GM19395 (cell line): ENCODE measurements around the gene SETBP1.

ENCODE experiments used
- ATAC-seq: cut with Tn5 transposase; IDR thresholded peaks from one replicate; pipeline ENCODE4 v1.9.1; 2021; ENCODE audit warnings: mild to moderate bottlenecking, moderate library complexity; ENCODE audit not compliant: unreplicated experiment

SETBP1 gene

GRCh38 chr18:44758861-44759631 lies 78.4 kb downstream of the SETBP1 start:
- peak; percentile 95 for ATAC-seq

DNA sequence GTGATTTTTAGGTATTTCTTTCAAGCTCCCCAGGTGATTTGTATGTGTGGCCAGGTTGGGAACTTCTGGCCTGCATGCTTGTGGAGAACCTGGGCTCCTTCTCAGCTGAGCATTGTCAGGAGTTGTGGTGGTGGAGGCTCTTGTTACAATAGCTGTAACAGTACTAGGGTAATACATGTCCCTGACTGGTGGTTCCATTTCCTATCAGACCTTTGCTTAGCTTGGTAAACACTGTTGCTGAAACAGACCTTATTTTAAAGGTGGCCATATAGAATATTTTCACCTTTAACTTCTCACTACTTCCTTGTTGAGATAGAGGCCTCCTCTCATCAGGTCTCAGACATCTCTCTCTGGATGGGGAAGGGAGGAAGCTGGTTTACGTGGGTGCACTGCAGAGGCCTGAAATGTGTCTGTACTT lies 79.2 kb downstream of the SETBP1 start:
- peak; percentile 69 for ATAC-seq

- ATAC-seq, result no peak
Observed at GRCh38 chr18:44761812-44762211, 81.1 kb downstream of the SETBP1 start.

DNA sequence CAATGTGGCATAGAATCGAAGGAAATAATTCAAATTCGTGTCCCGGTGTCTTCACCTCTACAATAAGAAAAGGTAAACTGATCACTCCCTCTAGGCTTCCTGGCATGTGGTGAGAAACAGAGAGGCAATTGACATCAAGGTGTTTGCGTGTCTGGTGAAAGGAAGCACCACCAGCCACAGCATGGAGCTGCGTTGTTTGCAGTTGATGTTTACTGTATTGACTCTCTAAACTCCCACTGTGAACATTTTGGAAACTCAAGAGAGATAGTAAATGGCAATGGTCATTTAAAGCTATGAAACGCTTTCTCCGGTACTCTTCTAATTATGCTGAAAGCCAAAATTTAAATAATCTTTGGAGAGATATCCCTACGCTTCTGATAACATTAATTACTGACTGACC lies 82.6 kb downstream of the SETBP1 start:
- no peak for ATAC-seq

- ATAC-seq, result no peak
Observed at GRCh38 chr18:44764863-44765262, 84.2 kb downstream of the SETBP1 start.

DNA sequence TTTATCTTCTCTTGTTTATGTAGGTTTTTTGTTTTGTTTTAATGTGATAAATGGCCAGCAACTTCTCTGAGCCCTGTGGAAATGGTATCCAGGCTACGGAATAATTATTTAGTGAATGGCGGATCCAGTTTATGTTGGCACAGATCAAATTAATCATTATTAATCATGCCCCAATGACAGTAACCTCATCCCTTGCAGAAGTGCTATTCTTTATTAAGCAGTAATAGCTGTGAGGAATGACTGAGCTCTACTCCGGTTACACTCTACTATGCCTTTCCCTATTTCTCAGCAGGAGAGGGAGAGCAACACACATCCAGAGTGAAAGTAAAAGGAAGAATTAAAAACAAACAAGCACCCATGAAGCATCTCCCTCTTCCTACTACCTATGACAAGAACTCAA lies 84.8 kb downstream of the SETBP1 start:
- ATAC-seq, result no peak

GRCh38 chr18:44766450-44766849 lies 85.8 kb downstream of the SETBP1 start:
- no peak for ATAC-seq

DNA sequence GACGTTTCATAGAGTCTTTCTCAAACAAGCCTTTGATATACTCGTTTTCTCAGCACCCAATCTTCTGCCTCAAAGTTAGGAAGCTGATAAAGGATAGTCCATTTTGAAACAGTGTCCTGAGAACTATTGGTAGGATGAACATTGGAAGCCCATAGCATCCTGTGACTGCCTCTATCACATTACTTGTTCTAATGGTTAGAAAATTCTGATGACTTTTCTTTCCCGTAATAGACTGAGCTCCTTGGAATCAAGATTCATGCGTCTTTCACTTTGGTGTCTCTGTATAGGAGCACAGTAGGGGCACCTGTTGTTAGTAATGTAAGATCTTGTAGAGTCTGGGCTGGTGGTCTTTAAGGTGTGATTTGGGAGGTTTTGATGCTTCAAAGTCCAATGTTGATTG lies 87.1 kb downstream of the SETBP1 start:
- ATAC-seq, result no peak

DNA sequence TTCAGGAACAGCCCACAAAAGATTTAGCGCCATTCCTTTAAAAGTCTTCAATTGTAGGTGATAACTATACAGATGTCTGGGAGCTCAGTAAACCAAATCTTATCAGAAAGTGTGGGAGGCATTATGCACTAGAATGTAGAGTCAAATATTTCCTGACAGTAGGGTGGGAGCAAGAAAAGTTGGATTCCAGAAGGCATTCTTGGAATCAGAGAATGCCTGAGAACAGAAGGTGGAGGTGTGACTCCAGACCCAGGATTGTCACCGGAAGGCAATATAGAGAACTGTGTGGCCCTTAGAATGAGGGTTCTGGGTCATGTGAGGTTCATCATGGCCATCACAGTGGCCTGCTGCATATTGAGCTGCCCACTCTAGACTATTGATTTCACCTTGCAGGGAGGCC lies 90.0 kb downstream of the SETBP1 start:
- no peak for ATAC-seq

GRCh38 chr18:44771572-44771955 lies 90.9 kb downstream of the SETBP1 start:
- no peak for ATAC-seq

DNA sequence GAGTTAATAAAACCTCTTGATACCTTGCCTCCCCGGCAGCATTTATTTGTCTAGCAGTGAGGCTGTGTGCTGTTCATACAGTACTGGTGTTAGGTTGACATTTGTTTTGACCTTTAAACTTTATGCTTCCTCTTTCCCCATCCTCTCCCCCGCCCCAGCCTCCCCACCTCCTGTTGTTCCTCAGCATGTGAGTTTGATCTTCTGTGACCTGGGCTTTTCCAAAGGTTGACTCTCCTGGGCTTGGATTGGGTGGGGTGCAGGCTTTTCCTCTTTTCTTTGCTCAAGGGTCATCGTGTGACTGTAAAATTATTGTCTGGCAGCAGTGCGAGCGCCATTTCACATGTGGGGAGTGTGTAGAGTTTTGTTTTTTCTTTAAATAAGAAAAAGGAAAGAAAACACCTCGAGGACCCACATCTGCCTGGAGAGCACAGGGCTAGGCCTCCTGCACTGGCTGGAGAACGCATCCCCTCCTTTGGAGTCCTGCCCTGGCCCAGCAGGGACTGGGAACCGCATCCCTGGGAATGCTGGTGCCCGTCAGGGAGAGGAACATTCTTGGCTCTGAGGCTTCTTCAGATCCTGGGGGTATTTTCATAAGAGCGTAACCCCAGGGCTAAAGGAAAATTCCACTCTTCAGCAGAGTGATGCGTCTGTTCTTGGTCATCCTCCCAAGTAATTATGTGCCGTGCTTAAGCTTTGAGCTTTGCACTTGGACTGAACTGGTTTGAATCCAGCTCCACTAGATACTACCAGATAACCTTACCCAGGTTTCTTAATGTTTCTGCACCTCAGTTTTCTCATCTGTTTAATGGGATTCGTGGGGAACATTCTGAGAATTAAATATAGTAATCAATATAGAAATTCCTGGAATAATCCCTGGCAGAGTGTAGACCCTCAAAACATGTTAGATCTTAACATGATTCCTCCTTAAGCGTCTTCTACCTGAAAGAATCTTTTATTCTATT lies 91.5 kb downstream of the SETBP1 start:
- no peak for ATAC-seq

DNA sequence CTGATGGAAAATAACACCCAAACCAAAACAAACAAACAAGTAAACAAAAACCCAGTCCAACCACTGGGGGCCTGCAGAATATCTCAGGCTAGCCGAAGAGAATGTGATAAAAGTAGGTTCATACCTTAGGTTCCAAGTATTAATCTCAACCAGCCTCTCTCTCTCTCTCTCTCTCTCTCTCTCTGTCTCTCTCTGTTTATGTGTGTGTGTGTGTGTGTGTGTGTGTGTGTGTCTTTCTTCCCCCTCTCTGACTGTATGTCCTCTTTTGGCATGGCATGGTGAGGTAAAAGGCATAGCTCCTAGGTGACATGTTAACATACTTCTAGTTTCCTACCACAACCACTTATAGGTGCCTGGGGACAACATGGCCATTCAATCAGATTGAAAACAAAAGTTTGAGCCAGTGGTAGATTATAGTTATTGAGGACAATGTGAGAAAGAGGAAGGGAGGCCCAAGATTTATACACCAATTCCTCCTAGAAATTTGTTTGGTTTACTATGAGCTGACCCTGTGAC lies 93.0 kb downstream of the SETBP1 start:
- no peak for ATAC-seq

DNA sequence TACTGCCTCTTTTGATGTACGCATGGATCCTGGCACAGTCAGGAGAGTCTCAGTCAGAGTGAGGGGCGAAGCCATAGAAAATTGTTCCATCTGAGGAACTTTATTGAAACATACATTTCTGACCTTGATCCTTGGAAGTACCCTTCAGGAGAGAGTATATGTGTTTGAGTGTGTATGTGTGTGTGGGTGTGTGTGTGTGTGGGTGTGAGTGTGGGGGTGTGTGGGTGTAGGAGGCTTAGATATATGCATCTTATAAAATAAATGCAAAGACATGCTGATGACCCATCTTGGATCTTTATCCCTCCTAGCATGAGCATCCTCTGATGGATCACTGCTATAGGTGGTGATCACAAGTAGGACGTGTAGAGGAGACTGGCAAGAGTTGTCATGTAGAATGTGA lies 93.5 kb downstream of the SETBP1 start:
- no peak for ATAC-seq

DNA sequence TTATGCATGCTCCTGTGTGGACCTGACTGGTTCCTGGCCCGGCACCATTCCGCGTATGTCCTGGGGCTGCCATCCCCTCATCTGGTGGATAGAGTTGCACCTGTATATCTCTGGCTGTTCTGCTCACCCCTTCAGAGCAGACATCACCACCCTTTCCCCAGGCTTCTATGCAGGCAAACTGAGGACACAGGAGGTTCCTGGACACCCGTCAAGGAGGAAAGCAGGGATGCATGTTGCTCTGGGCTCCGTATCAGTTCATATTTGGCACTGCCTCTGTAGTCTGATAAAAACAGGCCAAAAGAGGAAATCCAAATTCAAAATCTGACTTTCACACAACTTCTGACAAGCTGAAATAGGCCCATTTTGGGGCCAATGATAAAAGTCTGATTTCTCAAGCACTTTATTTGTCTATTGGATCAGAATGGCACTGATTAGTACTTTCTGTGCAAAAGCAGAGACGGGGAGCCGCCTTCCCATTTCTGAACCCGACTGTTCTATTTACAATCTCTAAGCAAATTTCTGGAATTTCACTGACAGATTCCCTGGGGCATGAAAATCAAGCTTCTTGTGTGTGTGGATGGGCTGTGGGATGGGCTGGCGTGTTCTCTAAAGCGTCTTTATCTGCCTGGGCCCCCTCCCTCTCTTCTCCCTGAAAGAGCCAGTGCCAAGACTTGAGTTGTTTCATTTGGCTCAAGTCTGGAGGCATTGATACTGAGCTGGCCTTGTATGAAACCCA lies 96.9 kb downstream of the SETBP1 start:
- ATAC-seq, result no peak

DNA sequence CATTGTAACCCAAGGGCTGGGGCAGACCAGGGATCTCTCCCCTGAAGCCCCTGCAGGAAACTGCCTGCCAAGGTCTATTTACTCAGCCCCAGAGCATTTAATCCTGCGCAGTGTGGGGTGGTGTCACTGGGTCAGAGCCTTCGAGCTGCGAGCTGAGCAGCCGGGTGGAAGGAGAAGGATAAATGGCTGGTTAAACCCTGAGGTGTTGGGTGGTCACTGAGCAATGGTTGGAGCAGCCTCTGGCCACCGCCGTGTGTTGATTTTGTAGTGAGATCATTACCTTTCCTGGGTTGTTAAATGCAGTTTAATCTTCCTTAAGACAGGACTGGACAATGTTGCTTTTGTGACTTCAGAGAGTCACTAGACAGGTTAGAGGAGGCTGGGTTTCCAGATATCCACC lies 98.1 kb downstream of the SETBP1 start:
- ATAC-seq, result no peak

- no peak for ATAC-seq
Observed at GRCh38 chr18:44779753-44780292, 99.1 kb downstream of the SETBP1 start.

DNA sequence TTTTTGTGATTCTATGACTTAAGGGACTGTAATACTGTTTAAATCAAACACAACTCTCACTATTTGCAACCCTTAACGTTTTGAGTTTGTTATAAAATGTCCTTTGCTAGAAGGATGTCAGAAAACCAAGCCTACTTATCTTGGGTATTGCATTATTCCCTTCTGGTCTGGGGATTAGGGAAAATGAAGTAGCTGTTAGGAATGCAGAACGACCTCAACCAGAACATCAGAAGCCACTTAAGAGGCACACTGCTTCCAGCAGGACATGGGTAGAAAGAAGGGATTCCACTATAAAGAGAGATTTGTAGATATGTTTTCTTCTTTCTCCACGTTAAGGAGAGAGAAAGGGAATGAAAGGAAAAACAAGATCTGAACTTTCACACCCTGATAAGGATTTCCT lies 101.2 kb downstream of the SETBP1 start:
- ATAC-seq, result no peak

GRCh38 chr18:44782617-44783016 lies 101.9 kb downstream of the SETBP1 start:
- ATAC-seq, result no peak

- no peak for ATAC-seq
Observed at GRCh38 chr18:44783371-44783770, 102.7 kb downstream of the SETBP1 start.

GRCh38 chr18:44786257-44786656 lies 105.6 kb downstream of the SETBP1 start:
- peak; percentile 40 for ATAC-seq

GRCh38 chr18:44786688-44787087 lies 106.0 kb downstream of the SETBP1 start:
- ATAC-seq, result peak; percentile 92
